Testis (tissue), 2 donors: Measurements from ENCODE around the gene LIN7C.

Experiments used
- POLR2A ChIP-seq: fragments of 450-650 bp; IDR thresholded peaks from one replicate; pipeline ENCODE4 v1.6.1; 2017; ENCODE audit warnings: antibody characterized with exemption, mild to moderate bottlenecking, moderate library complexity
- TF ChIP-seq, protein P1 (sequence below), 3 experiments: fragments of 450-650 bp in 2 of 3; fragments of 200-600 bp in 1 of 3; sonication (generic) in 1 of 3; IDR thresholded peaks; one replicate each; pipeline ENCODE4 v1.5.1; 2016 to 2019; ENCODE audit warnings: antibody characterized with exemption in 3 of 3, mild to moderate bottlenecking in 2 of 3, moderate library complexity in 1 of 3

DNA sequence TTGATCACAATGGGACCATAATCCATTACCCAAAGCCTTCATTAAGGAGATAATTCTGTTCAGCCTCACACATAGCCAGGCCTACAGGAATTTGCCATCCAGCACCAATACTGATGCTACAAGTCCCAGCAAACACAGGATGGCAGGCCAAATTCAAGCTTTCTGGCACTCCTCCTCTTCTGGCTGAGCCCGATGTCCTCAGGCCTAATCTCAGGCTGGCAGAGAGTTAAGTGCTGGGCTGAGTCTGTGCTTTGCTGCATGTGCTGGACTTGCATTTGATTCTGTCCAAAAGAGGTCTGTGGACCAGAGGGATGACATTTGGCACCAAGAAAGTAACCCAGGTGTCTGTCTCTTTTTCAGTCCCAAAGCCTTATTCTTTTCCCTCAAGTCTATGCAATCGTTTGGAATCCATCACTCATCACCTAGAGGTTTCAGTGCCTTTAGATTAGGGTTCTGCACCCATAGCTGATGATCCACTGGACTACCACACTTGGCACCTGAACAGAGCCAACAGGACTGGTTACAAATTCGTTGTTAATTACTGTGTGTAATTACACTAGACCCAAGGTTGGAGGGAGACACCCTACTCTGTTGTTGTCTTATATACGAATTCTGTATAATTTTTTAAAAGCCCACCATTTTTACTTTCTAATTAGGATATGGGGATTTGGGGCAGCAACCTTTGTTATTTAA lies 19.4 kb upstream of the LIN7C start:
- TF ChIP-seq, protein P1, sequence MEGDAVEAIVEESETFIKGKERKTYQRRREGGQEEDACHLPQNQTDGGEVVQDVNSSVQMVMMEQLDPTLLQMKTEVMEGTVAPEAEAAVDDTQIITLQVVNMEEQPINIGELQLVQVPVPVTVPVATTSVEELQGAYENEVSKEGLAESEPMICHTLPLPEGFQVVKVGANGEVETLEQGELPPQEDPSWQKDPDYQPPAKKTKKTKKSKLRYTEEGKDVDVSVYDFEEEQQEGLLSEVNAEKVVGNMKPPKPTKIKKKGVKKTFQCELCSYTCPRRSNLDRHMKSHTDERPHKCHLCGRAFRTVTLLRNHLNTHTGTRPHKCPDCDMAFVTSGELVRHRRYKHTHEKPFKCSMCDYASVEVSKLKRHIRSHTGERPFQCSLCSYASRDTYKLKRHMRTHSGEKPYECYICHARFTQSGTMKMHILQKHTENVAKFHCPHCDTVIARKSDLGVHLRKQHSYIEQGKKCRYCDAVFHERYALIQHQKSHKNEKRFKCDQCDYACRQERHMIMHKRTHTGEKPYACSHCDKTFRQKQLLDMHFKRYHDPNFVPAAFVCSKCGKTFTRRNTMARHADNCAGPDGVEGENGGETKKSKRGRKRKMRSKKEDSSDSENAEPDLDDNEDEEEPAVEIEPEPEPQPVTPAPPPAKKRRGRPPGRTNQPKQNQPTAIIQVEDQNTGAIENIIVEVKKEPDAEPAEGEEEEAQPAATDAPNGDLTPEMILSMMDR (IDR thresholded peaks at IDR 0.05), result no peak
- no peak for TF ChIP-seq POLR2A
